GM12892 (cell line): ENCODE data around the gene NAXE. TPM values are rescaled to one million over a fixed set of nuclear protein-coding genes. Genes with fewer than 3 reads are reported as not detected.
"Not testable (repeated sequence)": the region's sequence is repeated elsewhere in the genome, so short reads cannot be mapped to it uniquely, and the experiment has no call there.

ENCODE experiments used
- DNase-seq: peaks from one replicate; pipeline ENCODE4 v3.0.0; 2011; ENCODE audit not compliant: insufficient read length
- FAIRE-seq: peaks from 2 replicates; lab custom pipeline; 2011; peaks lifted over from hg19 to GRCh38; lab: Jason Lieb, UNC
- POLR2A ChIP-seq: IDR thresholded peaks from 2 replicates; pipeline ENCODE4 v1.6.1; 2011; ENCODE audit warnings: low read depth, low read length, control low read depth
- POLR2AphosphoS5 ChIP-seq: IDR thresholded peaks from 2 replicates; pipeline ENCODE4 v1.6.1; 2011; ENCODE audit warnings: low read depth, low read length, control low read depth
- TAF1 ChIP-seq: IDR thresholded peaks from 2 replicates; pipeline ENCODE4 v1.6.1; 2011; ENCODE audit warnings: low read depth, mild to moderate bottlenecking, control low read depth, low read length, borderline replicate concordance
- polyA plus RNA-seq: library from polyadenylated mRNA; unstranded; fragments of >200 nt; gene quantifications from one replicate; pipeline ENCODE4 v1.2.1, GENCODE V29; 2012; ENCODE audit warnings: missing spikeins, inconsistent platforms; ENCODE audit not compliant: missing spikeins

NAXE gene
- 57.6 TPM for polyA plus RNA-seq

DNA sequence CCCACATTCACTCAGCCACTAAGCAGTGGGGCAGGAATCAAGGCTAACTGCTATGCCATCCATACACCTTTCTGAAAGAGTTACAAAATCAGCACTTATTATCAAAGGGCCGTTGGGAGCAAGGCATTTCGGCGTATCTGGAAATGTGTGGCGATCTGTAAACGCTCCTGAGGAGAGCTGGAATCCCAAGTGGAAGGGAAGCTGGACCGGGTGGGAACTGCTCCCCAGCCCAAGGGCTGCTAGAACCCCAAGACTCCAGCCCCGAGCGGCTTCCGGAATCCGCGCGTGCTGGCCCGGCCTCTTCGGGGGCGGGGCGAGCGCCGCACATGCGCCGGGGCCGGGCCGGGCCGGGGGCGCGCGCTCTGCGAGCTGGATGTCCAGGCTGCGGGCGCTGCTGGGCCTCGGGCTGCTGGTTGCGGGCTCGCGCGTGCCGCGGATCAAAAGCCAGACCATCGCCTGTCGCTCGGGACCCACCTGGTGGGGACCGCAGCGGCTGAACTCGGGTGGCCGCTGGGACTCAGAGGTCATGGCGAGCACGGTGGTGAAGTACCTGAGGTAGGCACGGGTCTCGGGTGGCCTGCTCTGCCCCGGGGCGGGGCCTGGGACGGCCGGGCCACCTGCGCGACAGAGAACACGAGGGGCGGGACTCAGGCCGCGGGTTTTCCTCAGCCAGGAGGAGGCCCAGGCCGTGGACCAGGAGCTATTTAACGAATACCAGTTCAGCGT is at the start of gene NAXE:
NAXE (plus strand) TSS at position 345 of the 726 bp plus-strand sequence; CDS start at position 374, 29 bp downstream.
- TF ChIP-seq POLR2A: peak; percentile 90
- peak; percentile 73 for TF ChIP-seq POLR2AphosphoS5
- no peak for TF ChIP-seq TAF1
- DNase-seq (peak; percentile 84), FAIRE-seq (no peak)

DNA sequence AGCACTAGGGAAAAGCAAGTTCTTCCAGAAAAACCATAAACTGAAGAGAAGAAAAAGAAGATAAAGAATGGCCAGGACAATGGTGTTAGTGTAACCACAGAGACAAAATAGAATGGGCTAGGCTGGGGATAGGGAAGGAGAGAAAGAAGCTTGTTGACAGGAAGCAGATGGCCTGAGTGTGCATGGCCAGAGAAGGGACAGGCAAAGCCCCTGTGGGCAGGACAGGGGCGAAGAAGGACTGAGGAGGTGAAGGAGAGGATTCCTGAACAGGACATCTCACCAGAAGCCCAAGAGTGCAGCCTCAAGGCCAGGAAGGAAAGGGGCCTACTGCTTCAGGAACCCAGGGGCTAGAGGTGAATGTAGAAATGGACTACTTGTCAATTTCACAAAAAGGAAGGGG is 48.5 kb upstream of the NAXE start:
- FAIRE-seq: no peak
- TF ChIP-seq TAF1 (no peak), POLR2AphosphoS5 (no peak), POLR2A (no peak)
- DNase-seq: no peak

DNA sequence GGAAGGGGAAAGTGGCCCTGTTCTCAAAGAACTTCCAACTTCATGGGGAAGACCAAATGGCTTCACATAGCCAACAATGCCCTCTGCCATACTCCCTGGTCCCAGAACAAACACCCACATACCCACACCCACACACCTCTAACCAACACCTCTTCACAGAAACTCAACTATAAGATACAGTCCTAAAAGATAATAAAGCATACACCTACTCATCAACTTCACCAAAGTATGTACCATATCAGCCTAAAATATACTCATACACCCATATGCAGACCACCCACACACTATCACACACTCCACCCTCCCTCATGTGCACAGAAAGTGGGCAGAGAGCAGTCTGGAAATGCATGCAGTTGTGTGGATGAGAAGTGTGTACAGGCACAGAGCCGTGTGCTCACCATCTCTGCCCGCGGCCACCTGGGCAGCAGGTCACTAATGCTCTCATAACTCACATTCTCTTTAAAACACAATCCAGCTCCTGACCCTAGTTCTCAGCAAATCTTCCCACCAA is 46.9 kb upstream of the NAXE start:
- TF ChIP-seq TAF1 (no peak), POLR2A (no peak), POLR2AphosphoS5 (no peak)
- DNase-seq (no peak), FAIRE-seq (no peak)

DNA sequence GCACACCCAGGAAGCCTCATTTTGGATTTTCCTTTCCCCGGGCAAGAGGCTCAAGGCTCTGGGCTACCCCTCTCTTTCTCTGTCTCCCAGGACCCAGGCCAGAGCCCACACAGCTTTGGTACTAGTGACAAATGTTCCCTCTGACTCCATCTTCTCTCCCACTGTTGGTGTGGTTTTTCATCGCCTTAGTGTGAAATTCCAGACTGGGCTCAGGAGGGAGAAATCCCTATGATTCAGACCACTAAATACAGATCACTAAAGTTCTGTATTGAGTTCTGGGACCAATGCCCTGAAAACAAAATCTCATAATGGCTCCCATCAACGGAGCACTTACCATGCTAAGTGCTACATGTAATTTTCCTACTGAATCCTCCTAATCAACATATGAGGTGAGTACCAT is 45.3 kb upstream of the NAXE start:
- TF ChIP-seq POLR2A: no peak
- TF ChIP-seq POLR2AphosphoS5: no peak
- no peak for TF ChIP-seq TAF1
- DNase-seq (no peak), FAIRE-seq (no peak)

DNA sequence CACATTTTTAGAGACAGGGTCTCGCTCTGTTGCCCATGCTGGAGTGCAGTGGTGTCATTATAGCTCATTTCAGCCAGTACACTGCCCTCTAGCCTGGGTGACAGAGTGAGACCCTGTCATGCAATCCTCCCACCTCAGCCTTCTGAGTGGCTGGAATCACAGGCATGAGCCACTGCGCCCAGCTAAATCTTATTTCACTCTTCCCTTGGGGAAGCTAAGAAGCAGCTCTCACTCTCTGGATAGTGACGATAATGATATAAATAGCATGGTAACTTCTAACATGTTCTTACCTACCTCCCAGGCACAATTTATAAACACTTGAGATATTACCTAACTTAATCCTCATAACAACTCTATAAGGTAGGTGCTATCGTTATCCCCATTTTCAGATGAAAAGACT is 44.1 kb upstream of the NAXE start:
- no peak for DNase-seq
- TF ChIP-seq TAF1 (no peak), POLR2A (no peak), POLR2AphosphoS5 (no peak)
- no peak for FAIRE-seq

DNA sequence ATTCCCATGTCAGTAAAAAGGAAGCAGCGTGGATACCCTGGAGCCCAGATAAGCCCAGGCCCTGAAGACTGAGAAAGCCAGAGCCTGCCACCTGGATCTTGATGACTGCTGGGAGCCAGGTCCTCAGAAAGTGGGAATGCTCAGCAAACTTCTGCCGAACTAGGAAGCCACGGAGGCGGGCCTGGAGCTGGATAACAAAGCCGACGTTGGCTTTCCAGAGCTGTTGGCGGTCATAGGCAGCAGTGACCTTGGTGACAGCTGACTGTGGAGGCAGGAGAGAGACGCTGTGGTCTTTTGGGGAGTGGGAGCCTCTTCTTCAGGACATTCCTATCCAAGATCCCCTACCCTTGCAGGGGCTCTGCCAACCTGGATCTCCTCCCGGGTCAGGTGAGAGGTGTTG is 43.6 kb upstream of the NAXE start:
- TF ChIP-seq TAF1: no peak
- no peak for TF ChIP-seq POLR2A
- no peak for TF ChIP-seq POLR2AphosphoS5
- DNase-seq (no peak), FAIRE-seq (no peak)

DNA sequence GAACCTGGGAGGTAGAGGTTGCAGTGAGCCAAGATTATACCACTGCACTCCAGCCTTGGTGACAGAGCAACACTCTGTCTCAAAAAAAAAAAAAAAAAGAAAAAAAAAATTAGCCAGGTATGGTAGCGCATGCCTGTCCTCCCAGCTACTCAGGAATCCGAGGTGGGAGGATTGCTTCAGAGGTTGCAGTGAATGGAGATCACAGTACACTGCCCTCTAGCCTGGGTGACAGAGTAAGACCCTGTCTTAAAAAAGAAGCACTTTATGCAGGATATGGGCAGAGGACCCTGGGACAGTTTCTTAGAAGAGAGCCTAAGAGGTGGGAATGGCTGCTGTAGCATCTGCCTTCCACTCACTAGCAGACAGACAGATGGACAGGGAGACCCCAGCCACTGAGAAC is 42.2 kb upstream of the NAXE start:
- DNase-seq (no peak), FAIRE-seq (no peak)
- TF ChIP-seq POLR2A: no peak
- TF ChIP-seq TAF1: no peak
- TF ChIP-seq POLR2AphosphoS5: no peak

DNA sequence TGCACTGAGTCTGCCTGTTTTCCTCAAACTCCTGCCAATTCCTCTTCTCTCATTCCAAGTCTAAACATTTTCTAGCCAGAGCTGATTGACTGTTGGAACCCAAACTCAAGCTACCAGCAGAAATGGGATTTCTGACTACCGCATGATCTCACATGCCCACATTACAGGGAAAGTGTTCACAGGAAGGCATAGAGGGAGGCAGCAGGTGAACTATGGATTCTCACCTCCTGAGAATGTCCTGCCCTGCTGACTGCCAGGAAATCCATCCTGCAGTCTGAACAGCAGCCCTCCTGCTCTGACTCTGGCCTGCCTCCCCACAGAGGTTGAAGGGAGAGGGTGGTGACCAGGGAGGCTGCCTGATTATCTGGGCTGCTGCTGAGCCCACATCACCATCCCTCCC is 41.7 kb upstream of the NAXE start:
- TF ChIP-seq POLR2AphosphoS5 (no peak), POLR2A (no peak)
- no peak for DNase-seq
- no peak for FAIRE-seq

DNA sequence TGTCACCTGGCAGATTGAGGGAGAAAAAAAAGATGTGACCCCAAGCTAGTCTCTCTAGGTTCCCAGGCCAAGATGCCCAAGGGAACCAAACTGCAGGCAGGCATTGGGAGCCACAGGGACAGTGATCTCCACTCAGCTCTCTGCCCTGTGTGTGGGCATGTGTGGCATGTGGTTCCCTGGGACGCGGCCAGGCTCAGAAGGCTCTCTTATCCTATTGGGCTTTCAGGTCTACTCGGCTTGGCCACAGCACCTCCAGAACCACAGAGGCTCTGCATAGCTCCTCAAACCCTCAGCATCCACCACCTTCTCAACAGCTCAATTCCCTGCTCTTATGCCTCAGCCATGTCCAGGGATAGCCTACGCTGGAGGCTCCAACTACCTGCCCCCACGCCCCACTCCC is 41.2 kb upstream of the NAXE start:
- no peak for DNase-seq
- TF ChIP-seq TAF1 (no peak), POLR2AphosphoS5 (no peak), POLR2A (no peak)
- FAIRE-seq: no peak

DNA sequence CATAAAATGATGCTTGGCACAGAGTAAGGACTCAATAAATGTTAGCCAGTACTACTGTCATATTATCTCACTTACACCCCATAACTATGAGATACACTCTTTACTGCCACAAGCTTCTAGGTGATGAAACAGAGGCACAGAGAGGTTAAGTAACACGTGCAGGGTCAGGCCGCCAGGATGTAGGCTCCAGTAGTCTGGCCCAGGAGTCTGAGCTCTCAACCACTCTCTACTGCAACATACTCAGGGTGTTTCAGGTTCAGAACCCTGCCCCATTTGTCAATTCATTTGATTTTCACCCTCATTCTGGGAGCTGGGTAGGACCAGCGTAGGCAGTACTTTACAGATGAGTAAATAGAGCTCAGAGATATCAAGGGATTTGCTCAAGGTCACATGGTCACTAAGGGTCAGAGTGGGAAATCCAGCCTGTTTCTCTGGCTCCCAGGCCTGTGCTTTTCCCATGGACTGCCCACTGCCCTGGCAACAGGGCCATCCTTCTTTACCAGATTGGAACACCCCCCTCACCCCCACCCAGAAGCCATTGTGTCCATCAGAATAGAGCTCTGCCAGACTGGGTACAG is 40.4 kb upstream of the NAXE start:
- FAIRE-seq (no peak), DNase-seq (no peak)
- TF ChIP-seq POLR2AphosphoS5 (no peak), TAF1 (no peak), POLR2A (no peak)

DNA sequence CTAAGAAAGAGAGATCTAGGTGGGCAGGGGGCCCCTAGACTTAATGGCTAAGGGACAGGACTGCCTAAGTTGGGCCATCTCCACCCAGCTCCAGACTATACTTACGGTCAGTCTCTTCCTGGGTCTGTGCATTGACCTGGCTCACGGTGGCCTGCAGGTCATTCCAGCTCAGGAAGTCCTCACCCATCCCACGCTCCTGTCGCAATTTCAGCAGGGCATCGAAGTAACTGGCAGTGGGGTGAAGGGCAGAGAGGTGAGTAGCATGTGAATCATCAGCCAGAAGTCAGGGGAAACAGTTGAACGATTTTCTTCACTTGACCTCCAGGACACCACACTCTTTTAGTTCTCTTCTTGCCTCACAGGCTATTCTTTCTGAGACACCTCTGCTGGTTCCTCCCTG is 39.7 kb upstream of the NAXE start:
- DNase-seq (no peak), FAIRE-seq (no peak)
- no peak for TF ChIP-seq POLR2AphosphoS5

DNA sequence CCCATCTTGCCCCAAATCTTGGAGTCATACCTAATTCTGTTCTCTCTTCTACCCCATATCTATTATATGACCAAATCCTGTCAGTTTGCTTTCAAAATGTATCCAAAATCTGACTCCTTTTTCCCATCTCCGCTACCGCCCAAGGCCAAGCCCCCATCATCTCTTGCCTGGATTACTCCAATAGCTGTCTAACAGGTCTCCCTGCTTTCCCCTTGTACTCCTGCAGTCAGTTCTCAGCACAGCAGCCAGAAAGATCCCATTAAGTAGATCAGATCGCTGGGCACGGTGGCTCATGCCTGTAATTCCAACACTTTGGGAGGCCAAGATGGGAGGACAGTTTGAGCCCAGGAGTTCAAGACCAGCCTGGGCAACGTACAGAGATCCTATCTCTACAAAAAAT is 39.1 kb upstream of the NAXE start:
- FAIRE-seq: no peak
- no peak for DNase-seq
- no peak for TF ChIP-seq POLR2A
- TF ChIP-seq POLR2AphosphoS5: no peak
- TF ChIP-seq TAF1: no peak

DNA sequence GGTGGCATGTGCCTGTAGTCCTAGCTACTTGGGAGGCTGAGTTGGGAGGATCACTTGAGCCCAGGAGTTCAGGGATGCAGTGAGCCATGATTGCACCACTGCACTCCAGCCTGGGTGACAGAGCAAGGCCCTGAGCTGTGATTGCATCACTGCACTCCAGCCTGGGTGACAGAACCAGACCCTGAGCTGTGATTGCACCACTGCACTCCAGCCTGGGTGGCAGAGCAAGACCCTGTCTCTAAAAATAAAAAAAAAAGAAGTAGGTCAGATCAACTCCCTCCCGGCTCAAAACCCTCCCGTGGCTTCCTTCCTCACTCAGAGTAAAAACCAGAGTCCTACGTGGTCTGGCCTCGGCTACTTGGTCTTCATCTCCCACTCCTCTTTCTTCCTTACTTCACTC is 38.6 kb upstream of the NAXE start:
- not testable (repeated sequence) for DNase-seq

More for the DNA sequence above, 38.6 kb upstream of the NAXE start:
- not testable (repeated sequence) for FAIRE-seq
